Stimulated activated CD4-positive, alpha-beta T cell treated with anti-CD3 and anti-CD28 coated beads, Interleukin-12 subunit alpha, Interleukin-12 subunit beta, amount 100 ng/mL, for 4 hours (primary cell): ENCODE data around the gene GARIN3.

Experiments
- DNase-seq: peaks from one replicate; pipeline ENCODE4 v3.0.0-alpha.2; 2020

GARIN3 gene

GRCh38 chr5:157143127-157143971, 22.7 kb downstream of the GARIN3 start:
- peak; percentile 32 for DNase-seq

GRCh38 chr5:157142317-157143126, 23.5 kb downstream of the GARIN3 start, which contains the start of gene MED7:
Gene MED7 (minus strand): TSS chr5:157142865. CDS start chr5:157139431, 3,434 bp downstream.
- DNase-seq, result peak; percentile 78

- no peak for DNase-seq
These were observed 28.4 kb downstream of the GARIN3 start for GRCh38 chr5:157137691-157138090.

GRCh38 chr5:157132281-157132612, 33.8 kb downstream of the GARIN3 start:
- DNase-seq, result no peak

GRCh38 chr5:157130925-157131324, 35.1 kb downstream of the GARIN3 start:
- no peak for DNase-seq

GRCh38 chr5:157121709-157122108, 44.4 kb downstream of the GARIN3 start:
- no peak for DNase-seq

- DNase-seq, result no peak
These were observed 46.0 kb downstream of the GARIN3 start for GRCh38 chr5:157120102-157120501.

GRCh38 chr5:157116483-157116954, 49.5 kb downstream of the GARIN3 start:
- no peak for DNase-seq

- DNase-seq, result no peak
These were observed 50.6 kb downstream of the GARIN3 start for GRCh38 chr5:157115502-157115901.

GRCh38 chr5:157115012-157115411, 51.1 kb downstream of the GARIN3 start:
- DNase-seq, result no peak

GRCh38 chr5:157113002-157113401, 53.1 kb downstream of the GARIN3 start:
- no peak for DNase-seq
